Small intestine (tissue), 7 donors: Measurements from ENCODE around the gene F8. TPM values are rescaled to one million over a fixed set of nuclear protein-coding genes. Genes with fewer than 3 reads are reported as not detected.
"Not testable (repeated sequence)": the region's sequence is repeated elsewhere in the genome, so short reads cannot be mapped to it uniquely, and the experiment has no call there.

ENCODE experiments used
- DNase-seq, 2 donors: peaks; one replicate each; pipeline versions ENCODE4 v3.0.0 to v3.0.0-alpha.2; 2013
- FAIRE-seq: peaks from 2 replicates; lab custom pipeline; 2012; peaks lifted over from hg19 to GRCh38; lab: Jason Lieb, UNC
- H3K27ac ChIP-seq, 3 donors: one replicate each; pipeline ENCODE4 v1.5.1; 2013; ENCODE audit warnings: low read length in 2 of 3, mild to moderate bottlenecking in 2 of 3, control low read depth in 1 of 3, inconsistent platforms in 1 of 3, low read depth in 1 of 3, moderate library complexity in 1 of 3
- H3K27me3 ChIP-seq, 3 donors: one replicate each; pipeline ENCODE4 v1.6.1; 2013; ENCODE audit warnings: low read length in 3 of 3, inconsistent platforms in 1 of 3; ENCODE audit not compliant: control insufficient read depth in 3 of 3, insufficient read depth in 3 of 3
- H3K36me3 ChIP-seq, 3 donors: one replicate each; pipeline ENCODE4 v1.6.1; 2013; ENCODE audit warnings: low read length in 3 of 3, inconsistent platforms in 1 of 3, low read depth in 1 of 3, mild to moderate bottlenecking in 1 of 3, moderate library complexity in 1 of 3; ENCODE audit not compliant: control insufficient read depth in 3 of 3, insufficient read depth in 2 of 3
- H3K4me1 ChIP-seq, 3 donors: one replicate each; pipeline ENCODE4 v1.6.1; 2013; ENCODE audit warnings: low read length in 2 of 3, inconsistent platforms in 1 of 3, low read depth in 1 of 3, mild to moderate bottlenecking in 1 of 3, moderate library complexity in 1 of 3; ENCODE audit not compliant: control insufficient read depth in 3 of 3, insufficient read depth in 2 of 3
- H3K4me3 ChIP-seq, 3 donors: one replicate each; pipeline ENCODE4 v1.5.1; 2013; ENCODE audit warnings: low read length in 3 of 3, control low read depth in 1 of 3, inconsistent platforms in 1 of 3, low read depth in 1 of 3, mild to moderate bottlenecking in 1 of 3, moderate library complexity in 1 of 3
- H3K9me3 ChIP-seq, 2 donors: one replicate each; pipeline ENCODE4 v1.6.1; 2013; ENCODE audit warnings: low read depth in 1 of 2, low read length in 1 of 2; ENCODE audit not compliant: control insufficient read depth in 2 of 2, insufficient read depth in 1 of 2
- WGBS, 3 donors: extraction: QIAGEN DNeasy Blood & Tissue Kit; methylation state at CpG; one replicate each; pipeline ENCODE4 v1.1.7; 2013; 5-methylcytosine and 5-hydroxymethylcytosine counted together
- polyA plus RNA-seq, 4 donors: library from polyadenylated mRNA; stranded (reverse) in 3 of 4; unstranded in 1 of 4; fragments of 200-250 nt in 3 of 4; fragments of 120-200 nt in 1 of 4; gene quantifications; one replicate each; pipeline versions ENCODE4 v1.2.1 to v1.2.3, GENCODE V29; 2013
- donor health status: healthy with polysubstance abuse.
- donor health status: control.
- donor health status: control.
- donor health status: Bipolar disorder and iron deficiency.
- donor health status: healthy.

F8 gene
- polyA plus RNA-seq, 4 donors: 0.89 to 4.8 (median 1.7) TPM

DNA sequence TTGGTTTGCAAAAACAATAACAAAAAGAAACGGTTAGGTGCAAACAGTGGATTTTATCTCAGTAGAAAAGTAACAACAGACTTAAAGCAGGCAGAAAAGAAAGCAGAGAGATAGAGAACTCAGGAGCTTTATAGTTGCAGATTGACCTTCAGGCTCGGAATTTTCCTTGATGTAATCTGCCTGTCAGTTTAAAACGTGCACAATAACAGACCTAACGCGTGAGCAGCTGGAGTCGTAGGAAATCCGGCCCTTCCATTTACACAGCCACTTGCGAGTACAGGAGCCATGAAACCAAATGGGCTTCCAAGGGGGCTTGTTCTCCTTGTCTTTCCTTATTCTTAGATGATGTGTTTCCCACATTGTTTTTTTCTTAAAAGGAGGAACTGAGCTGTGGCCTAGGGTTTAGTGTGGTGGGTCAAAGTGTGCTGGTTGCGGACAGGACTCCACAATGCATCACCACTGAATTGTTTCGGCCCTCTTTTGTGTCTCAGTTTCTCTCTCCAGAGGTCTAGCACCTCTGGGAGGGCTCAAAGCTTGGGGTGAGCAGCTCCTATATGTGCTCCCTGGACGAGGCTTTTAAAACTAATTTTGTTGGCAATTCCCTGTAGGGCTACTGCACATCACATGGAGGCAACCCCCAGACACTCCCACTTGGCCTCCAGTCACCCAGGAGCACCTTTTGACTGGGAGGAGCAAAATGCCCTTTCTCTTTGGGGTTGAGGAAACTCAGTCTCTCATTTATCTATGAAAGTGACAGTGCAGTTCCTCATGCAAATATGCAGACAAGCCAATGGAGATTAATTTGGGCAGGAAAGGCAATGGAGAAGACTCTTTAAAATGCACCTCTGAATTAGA, 203.4 kb downstream of the F8 start:
- H3K4me3 ChIP-seq: no peak overlapping the region
- no peak overlapping the region for H3K27ac ChIP-seq
- FAIRE-seq: no peak
- DNase-seq: peak in 1 of 2 donors; percentile 40
- H3K4me1 ChIP-seq: peaks cover 0 to 5% (median 0%) of the 10 kb centered on the region in 3 donors
- no peaks in the 10 kb centered on the region for H3K27me3 ChIP-seq
- no peaks in the 10 kb centered on the region for H3K9me3 ChIP-seq
- 43 to 54% (median 50%) methylated on average over 11 of the region's 11 CpGs for WGBS, 3 donors
- no peaks in the 10 kb centered on the region for H3K36me3 ChIP-seq

DNA sequence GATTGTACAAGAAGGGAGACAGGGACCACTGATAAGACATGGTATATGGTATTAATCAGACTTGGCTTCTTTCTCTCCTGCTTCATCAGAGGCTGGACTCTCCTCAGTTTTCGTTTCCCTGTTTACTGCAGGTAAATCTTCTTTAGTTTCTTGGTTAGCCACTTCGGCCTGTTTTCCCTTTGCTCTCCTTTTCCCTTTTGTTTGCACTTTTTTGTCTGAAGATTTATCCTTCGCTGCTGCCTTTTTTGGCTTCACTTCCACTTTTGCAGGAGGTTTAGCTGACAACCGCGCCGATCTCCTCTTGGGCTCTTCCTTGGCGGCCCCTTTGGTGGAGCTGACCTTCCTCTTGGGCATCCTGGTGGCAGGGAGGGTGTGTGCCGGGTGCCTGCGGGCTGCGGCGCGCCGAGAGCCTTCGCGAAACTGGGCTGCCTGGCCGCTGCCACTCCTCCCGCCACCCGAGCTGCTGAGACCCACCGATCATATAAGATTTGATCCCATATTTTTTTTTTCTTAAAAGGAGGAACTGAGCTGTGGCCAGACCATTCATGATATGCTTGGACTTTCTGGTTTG, 205.4 kb downstream of the F8 start:
- H3K27ac ChIP-seq, H3K27me3 ChIP-seq, H3K9me3 ChIP-seq, H3K36me3 ChIP-seq, DNase-seq, H3K4me3 ChIP-seq, H3K4me1 ChIP-seq, FAIRE-seq: not testable (repeated sequence)
- 91 to 97% (median 95%) methylated on average over 19 of the region's 19 CpGs for WGBS, 3 donors

DNA sequence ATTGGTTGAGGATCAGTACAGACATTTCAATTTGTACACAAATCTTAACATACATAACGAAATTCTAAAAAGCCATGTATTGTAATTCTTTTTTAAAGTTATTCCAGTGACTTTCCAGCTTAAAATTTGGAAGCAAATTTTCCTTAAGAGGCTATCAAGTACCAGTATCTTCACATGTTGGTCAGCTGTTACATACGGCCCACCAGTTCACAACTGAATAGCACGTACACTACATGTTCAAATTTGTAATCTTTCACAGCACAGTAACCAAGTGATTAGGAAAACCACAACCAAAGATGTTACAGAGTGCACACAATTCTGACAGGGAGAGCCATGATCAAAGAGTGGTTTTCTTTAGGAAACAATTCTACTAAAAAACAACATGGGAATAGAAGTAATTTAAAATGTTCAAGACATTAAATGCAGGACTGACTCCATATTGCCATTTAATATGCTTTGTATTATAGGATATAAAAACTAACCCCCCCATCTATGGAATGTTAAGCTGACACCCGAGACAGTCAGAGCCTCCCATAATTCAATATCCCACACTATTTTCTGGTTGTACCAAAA, 206.1 kb downstream of the F8 start:
- not testable (repeated sequence) for H3K36me3 ChIP-seq, DNase-seq, FAIRE-seq, H3K27ac ChIP-seq, H3K4me1 ChIP-seq, H3K9me3 ChIP-seq, H3K27me3 ChIP-seq, H3K4me3 ChIP-seq
- WGBS, 3 donors: 86 to 89% (median 88%) methylated on average over 3 to 4 of the region's 4 CpGs

DNA sequence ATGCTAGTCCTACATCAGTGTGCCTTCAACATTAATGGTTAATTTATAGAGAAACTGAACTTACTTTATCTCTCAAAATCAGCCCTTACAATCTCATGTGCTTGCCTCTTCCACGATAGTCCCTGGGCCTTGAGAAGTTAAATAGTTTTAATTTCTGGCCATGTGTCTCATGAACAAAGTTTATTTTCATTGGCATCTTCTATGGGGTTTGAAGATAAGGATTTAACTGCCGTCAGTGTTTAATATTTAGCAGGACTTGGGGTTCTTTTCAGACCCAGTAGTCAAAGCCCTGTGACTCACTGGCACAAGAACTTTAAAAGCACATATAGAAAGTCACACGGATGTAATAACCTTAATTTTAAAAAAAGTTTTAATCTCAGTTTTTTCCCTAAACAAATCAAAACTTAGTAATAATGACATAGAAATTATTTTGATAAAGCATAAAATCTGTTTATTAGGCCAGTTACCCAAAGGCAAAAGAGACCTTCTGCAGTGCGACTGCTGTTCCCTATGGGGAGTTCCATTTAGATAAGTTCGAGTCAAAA, 207.2 kb downstream of the F8 start:
- Histone ChIP-seq H3K36me3 (no peaks in the 10 kb centered on the region), H3K9me3 (no peaks in the 10 kb centered on the region), H3K27ac (peak overlapping the region in 1 of 3 donors; percentile 12), H3K27me3 (no peaks in the 10 kb centered on the region), H3K4me3 (no peak overlapping the region), H3K4me1 (peaks cover 0 to 6% (median 0%) of the 10 kb centered on the region in 3 donors)
- DNase-seq: no peak
- 19 to 54% (median 42%) methylated on average over 5 of the region's 5 CpGs for WGBS, 3 donors
- peak; percentile 71 for FAIRE-seq

DNA sequence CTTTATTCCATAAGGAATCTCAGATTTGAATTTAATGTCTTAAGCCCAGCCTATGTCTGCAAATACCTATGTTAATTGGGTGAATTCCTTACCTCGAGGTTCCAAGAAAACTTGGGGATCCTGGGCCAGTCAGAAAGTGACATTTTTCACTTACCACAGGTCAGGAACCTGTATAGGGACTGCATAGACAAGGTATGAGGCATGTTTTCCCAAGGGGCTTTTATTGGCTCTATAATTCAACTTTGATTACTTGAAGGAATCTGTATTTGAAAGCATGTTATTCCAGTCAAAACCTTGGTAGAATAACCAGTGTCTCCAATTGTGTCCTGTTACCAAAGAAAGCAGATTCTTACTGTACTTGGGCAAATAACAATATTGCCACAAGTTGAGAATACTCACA, 208.7 kb downstream of the F8 start:
- Histone ChIP-seq H3K4me1 (peaks cover 0 to 8% (median 0%) of the 10 kb centered on the region in 3 donors), H3K9me3 (no peaks in the 10 kb centered on the region), H3K27me3 (no peaks in the 10 kb centered on the region), H3K36me3 (no peaks in the 10 kb centered on the region), H3K27ac (no peak overlapping the region), H3K4me3 (no peak overlapping the region)
- DNase-seq (no peak), FAIRE-seq (no peak)
- 36 to 44% (median 38%) methylated on average over 1 of the region's 1 CpG for WGBS, 3 donors

DNA sequence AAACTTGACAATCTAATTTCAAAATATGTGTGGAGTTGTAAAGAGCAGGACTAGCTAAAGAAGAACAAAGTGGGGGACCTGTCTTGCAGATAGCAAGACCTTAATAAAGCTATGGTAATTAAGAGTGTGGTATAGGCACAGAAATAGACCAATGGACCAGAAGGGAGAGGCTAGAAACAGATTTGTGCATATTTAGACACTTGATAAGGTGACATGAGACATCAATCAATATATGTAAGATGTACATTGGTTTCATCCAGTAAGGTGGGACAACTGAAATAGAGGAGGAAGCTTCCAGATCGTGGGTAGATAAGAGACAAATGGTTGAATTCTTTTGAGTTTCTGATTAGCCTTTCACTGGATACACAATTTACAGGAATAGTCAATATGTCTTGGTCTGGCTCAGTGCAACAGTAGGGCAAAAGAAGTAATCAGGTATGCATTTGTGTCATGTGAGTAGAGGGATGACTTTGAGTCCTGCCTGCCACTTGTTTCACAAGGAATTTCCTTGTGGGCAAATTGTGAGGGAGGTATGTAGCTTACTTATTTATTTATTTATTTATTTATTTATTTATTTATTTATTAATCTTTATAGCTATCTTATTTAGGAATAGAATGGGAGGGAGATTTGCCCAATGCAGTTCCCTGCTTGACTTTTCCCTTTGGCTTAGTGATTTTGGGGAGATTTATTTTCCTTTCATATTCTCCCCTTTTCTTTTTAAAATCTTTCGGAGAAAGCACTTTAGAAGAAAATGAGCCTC, 210.0 kb downstream of the F8 start:
- FAIRE-seq: no peak
- H3K27ac ChIP-seq: no peak overlapping the region
- no peaks in the 10 kb centered on the region for H3K9me3 ChIP-seq
- WGBS, 3 donors: 69 to 83% (median 83%) methylated on average over 2 of the region's 2 CpGs
- H3K36me3 ChIP-seq: no peaks in the 10 kb centered on the region
- no peak overlapping the region for H3K4me3 ChIP-seq
- no peaks in the 10 kb centered on the region for H3K27me3 ChIP-seq
- no peak for DNase-seq
- peaks cover 0 to 8% (median 0%) of the 10 kb centered on the region in 3 donors for H3K4me1 ChIP-seq

DNA sequence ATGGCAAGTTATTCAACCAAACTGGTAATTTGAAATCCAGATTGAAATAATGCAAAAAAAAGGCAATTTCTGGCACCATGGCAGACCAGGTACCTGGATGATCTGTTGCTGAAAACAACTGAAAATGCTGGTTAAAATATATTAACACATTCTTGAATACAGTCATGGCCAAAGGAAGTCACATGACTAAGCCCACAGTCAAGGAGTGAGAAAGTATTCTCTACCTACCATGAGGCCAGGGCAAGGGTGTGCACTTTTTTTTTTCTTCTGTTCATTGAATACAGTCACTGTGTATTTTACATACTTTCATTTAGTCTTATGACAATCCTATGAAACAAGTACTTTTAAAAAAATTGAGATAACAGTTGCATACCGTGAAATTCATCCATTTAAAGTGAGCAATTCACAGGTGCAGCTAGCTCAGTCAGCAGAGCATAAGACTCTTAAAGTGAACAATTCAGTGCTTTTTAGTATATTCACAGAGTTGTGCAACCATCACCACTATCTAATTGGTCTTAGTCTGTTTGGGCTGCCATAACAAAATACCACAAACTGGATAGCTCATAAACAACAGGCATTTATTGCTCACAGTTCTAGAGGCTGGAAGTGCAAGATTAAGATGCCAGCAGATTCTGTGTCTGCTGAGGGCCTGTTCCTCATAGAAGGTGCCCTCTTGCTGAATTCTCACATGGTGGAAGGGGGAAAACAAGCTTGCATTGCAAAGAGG, 212.4 kb downstream of the F8 start:
- DNase-seq (peak in 1 of 2 donors; percentile 10), FAIRE-seq (no peak)
- H3K4me3 ChIP-seq: no peak overlapping the region
- peaks cover 0 to 11% (median 0%) of the 10 kb centered on the region in 3 donors for H3K4me1 ChIP-seq
- WGBS, 3 donors: 58 to 82% (median 81%) methylated on average over 1 of the region's 1 CpG
- no peaks in the 10 kb centered on the region for H3K27me3 ChIP-seq
- peak overlapping the region in 1 of 3 donors; percentile 23 for H3K27ac ChIP-seq
- H3K9me3 ChIP-seq: no peaks in the 10 kb centered on the region
- no peaks in the 10 kb centered on the region for H3K36me3 ChIP-seq
